Mesenchymal stem cell (in vitro differentiated cells and primary cell): Measurements from ENCODE around the gene FAM24B.
"Not testable (repeated sequence)": the region's sequence is repeated elsewhere in the genome, so short reads cannot be mapped to it uniquely, and the experiment has no call there.

Experiments
- DNase-seq: peaks from one replicate; pipeline ENCODE4 v3.0.0-alpha.2; 2013
- H2AFZ ChIP-seq: one replicate; pipeline ENCODE4 v1.6.1; 2013; ENCODE audit warnings: low read depth, mild to moderate bottlenecking, control low read depth, inconsistent platforms, low read length, moderate library complexity
- H2AK5ac ChIP-seq: 2 replicates; pipeline ENCODE4 v1.6.1; 2013; ENCODE audit warnings: low read length, moderate library complexity, mild to moderate bottlenecking, inconsistent platforms; ENCODE audit not compliant: severe bottlenecking
- H2BK120ac ChIP-seq: one replicate; pipeline ENCODE4 v1.6.1; 2013; ENCODE audit warnings: low read depth, mild to moderate bottlenecking, inconsistent platforms, low read length, moderate library complexity
- H2BK12ac ChIP-seq, 2 experiments: one replicate each; pipeline ENCODE4 v1.6.1; 2013; ENCODE audit warnings: inconsistent platforms in 2 of 2, low read length in 2 of 2, mild to moderate bottlenecking in 2 of 2, moderate library complexity in 2 of 2, control low read depth in 1 of 2
- H2BK15ac ChIP-seq: one replicate; pipeline ENCODE4 v1.6.1; 2013; ENCODE audit warnings: mild to moderate bottlenecking, low read depth, inconsistent platforms; ENCODE audit not compliant: poor library complexity, severe bottlenecking
- H2BK5ac ChIP-seq: 2 replicates; pipeline ENCODE4 v1.6.1; 2013; ENCODE audit warnings: low read depth, mild to moderate bottlenecking, low read length, control low read depth, inconsistent platforms; ENCODE audit not compliant: poor library complexity, severe bottlenecking
- H3K14ac ChIP-seq, 2 experiments: one replicate each; pipeline ENCODE4 v1.6.1; 2013; ENCODE audit warnings: inconsistent platforms in 2 of 2, low read length in 2 of 2, control low read depth in 1 of 2, mild to moderate bottlenecking in 1 of 2, moderate library complexity in 1 of 2
- H3K18ac ChIP-seq, 2 experiments: one replicate each; pipeline ENCODE4 v1.6.1; 2013; ENCODE audit warnings: inconsistent platforms in 2 of 2, low read length in 2 of 2, control low read depth in 1 of 2, low read depth in 1 of 2, mild to moderate bottlenecking in 1 of 2
- H3K23ac ChIP-seq, 2 experiments: one replicate each; pipeline ENCODE4 v1.6.1; 2013; ENCODE audit warnings: inconsistent platforms in 2 of 2, low read length in 2 of 2, mild to moderate bottlenecking in 2 of 2, moderate library complexity in 2 of 2, control low read depth in 1 of 2
- H3K27ac ChIP-seq: 2 replicates; pipeline ENCODE4 v1.5.1; 2013; ENCODE audit warnings: mild to moderate bottlenecking, moderate library complexity, low read length, control low read depth, inconsistent platforms; ENCODE audit not compliant: poor library complexity, severe bottlenecking
- H3K27me3 ChIP-seq, 2 experiments: 2 replicates each; pipeline versions ENCODE4 v1.6.1 to v1.7.0; 2013; ENCODE audit warnings: low read length in 2 of 2, mild to moderate bottlenecking in 2 of 2, moderate library complexity in 2 of 2, control low read depth in 1 of 2, inconsistent platforms in 1 of 2; ENCODE audit not compliant: control insufficient read depth in 1 of 2, insufficient read depth in 1 of 2
- H3K36me3 ChIP-seq, 2 experiments: 2 replicates each; pipeline versions ENCODE4 v1.6.1 to v1.7.0; 2013; ENCODE audit warnings: low read length in 2 of 2, control low read depth in 1 of 2, inconsistent platforms in 1 of 2, low read depth in 1 of 2, mild to moderate bottlenecking in 1 of 2; ENCODE audit not compliant: insufficient read depth in 2 of 2, control insufficient read depth in 1 of 2
- H3K4ac ChIP-seq, 2 experiments: one replicate each; pipeline ENCODE4 v1.6.1; 2013; ENCODE audit warnings: inconsistent platforms in 2 of 2, low read length in 2 of 2, mild to moderate bottlenecking in 2 of 2, moderate library complexity in 2 of 2, control low read depth in 1 of 2, low read depth in 1 of 2
- H3K4me1 ChIP-seq: 2 replicates; pipeline ENCODE4 v1.6.1; 2013; ENCODE audit warnings: low read depth, low read length, control low read depth; ENCODE audit not compliant: control insufficient read depth, insufficient read depth
- H3K4me2 ChIP-seq: 2 replicates; pipeline ENCODE4 v1.6.1; 2013; ENCODE audit warnings: low read length, mild to moderate bottlenecking, inconsistent platforms; ENCODE audit not compliant: poor library complexity, severe bottlenecking
- H3K4me3 ChIP-seq, 2 experiments: 2 replicates each; pipeline versions ENCODE4 v1.5.1 to v1.7.0; 2013; ENCODE audit warnings: low read length in 2 of 2, mild to moderate bottlenecking in 2 of 2, control low read depth in 1 of 2, low read depth in 1 of 2; ENCODE audit not compliant: insufficient read depth in 1 of 2
- H3K79me1 ChIP-seq: replicated peaks from 2 replicates; pipeline ENCODE4 v1.6.1; 2013; ENCODE audit warnings: mild to moderate bottlenecking, control low read depth, low read length, inconsistent platforms; ENCODE audit not compliant: poor library complexity, severe bottlenecking
- H3K9ac ChIP-seq: 2 replicates; pipeline ENCODE4 v1.7.0; 2013; ENCODE audit warnings: mild to moderate bottlenecking, low read length, moderate library complexity
- H3K9me3 ChIP-seq: 2 replicates; pipeline ENCODE4 v1.7.0; 2013; ENCODE audit warnings: mild to moderate bottlenecking, low read length; ENCODE audit not compliant: control insufficient read depth
- H4K8ac ChIP-seq: one replicate; pipeline ENCODE4 v1.6.1; 2013; ENCODE audit warnings: inconsistent platforms, mild to moderate bottlenecking, low read length, moderate library complexity
- H4K91ac ChIP-seq: one replicate; pipeline ENCODE4 v1.6.1; 2013; ENCODE audit warnings: mild to moderate bottlenecking, low read length, inconsistent platforms
- WGBS: methylation state at CpG from one replicate; pipeline ENCODE4 v1.1.7; 2013; ENCODE audit warnings: mixed read lengths; 5-methylcytosine and 5-hydroxymethylcytosine counted together

Gene FAM24B

GRCh38 chr10:122871947-122872346, 7.4 kb downstream of the FAM24B start:
- H2AFZ ChIP-seq, H3K9me3 ChIP-seq, H3K4me2 ChIP-seq, H2AK5ac ChIP-seq, H3K4me3 ChIP-seq, H4K91ac ChIP-seq, H3K23ac ChIP-seq, DNase-seq, H2BK12ac ChIP-seq, H3K4me1 ChIP-seq, H3K9ac ChIP-seq, H4K8ac ChIP-seq, H3K14ac ChIP-seq, H3K27me3 ChIP-seq, H3K36me3 ChIP-seq, H3K27ac ChIP-seq, H2BK15ac ChIP-seq, H2BK120ac ChIP-seq, H2BK5ac ChIP-seq, H3K79me1 ChIP-seq, H3K4ac ChIP-seq, H3K18ac ChIP-seq: not testable (repeated sequence)
- 86% methylated on average over 1 of the region's 2 CpGs for WGBS

GRCh38 chr10:122868768-122869167, 10.6 kb downstream of the FAM24B start:
- not testable (repeated sequence) for H3K27me3 ChIP-seq, H2BK5ac ChIP-seq, H3K36me3 ChIP-seq, H3K4me3 ChIP-seq, H3K79me1 ChIP-seq, H3K9ac ChIP-seq, H3K18ac ChIP-seq, H4K8ac ChIP-seq, DNase-seq, H3K27ac ChIP-seq, H2BK12ac ChIP-seq, H2BK15ac ChIP-seq, H3K9me3 ChIP-seq, H3K23ac ChIP-seq, H3K4me1 ChIP-seq, H3K4me2 ChIP-seq, H4K91ac ChIP-seq, H2AK5ac ChIP-seq, H2AFZ ChIP-seq, H3K4ac ChIP-seq, H2BK120ac ChIP-seq, H3K14ac ChIP-seq
- 40% methylated on average over 1 of the region's 2 CpGs for WGBS

DNA sequence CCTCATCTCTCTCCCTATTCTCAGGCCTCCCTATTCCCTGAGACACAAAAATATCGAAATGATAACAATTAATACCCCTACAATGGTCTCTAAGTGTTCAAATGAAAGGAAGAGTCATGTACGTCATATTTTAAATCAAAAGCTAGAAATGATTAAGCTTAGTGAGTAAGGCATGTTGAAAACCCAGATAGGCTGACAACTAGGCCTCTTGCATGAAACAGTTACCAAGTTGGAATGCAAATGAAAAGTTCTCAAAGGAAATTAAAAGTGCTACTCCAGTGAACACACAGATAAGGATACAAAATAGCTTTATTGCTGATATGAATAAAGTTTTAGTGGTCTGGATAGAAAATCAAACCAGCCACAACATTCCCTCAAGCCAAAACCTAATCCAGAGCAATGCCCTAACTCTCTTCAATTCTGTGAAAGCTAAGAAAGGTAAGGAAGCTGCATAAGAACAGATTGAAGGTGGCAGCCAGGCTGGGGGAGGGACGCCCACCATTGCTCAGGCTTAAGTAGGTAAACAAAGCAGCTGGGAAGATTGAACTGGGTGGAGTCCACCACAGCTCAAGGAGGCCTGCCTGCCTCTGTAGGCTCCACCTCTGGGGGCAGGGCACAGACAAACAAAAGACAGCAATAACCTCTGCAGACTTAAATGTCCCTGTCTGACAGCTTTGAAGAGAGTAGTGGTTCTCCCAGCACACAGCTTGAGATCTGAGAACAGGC, 12.5 kb downstream of the FAM24B start:
- not testable (repeated sequence) for H3K4me2 ChIP-seq, H3K4me3 ChIP-seq, H3K23ac ChIP-seq, DNase-seq, H2BK5ac ChIP-seq, H3K27me3 ChIP-seq, H4K91ac ChIP-seq, H3K79me1 ChIP-seq, H3K4ac ChIP-seq, H2BK15ac ChIP-seq, H3K18ac ChIP-seq, H2AK5ac ChIP-seq, H2BK120ac ChIP-seq, H3K9me3 ChIP-seq, H3K36me3 ChIP-seq, H3K9ac ChIP-seq, H3K14ac ChIP-seq, H3K4me1 ChIP-seq, H4K8ac ChIP-seq, H2AFZ ChIP-seq, H2BK12ac ChIP-seq
- H3K27ac ChIP-seq = peak overlapping the region; percentile 60
- WGBS = 90% methylated on average over 2 of the region's 3 CpGs

DNA sequence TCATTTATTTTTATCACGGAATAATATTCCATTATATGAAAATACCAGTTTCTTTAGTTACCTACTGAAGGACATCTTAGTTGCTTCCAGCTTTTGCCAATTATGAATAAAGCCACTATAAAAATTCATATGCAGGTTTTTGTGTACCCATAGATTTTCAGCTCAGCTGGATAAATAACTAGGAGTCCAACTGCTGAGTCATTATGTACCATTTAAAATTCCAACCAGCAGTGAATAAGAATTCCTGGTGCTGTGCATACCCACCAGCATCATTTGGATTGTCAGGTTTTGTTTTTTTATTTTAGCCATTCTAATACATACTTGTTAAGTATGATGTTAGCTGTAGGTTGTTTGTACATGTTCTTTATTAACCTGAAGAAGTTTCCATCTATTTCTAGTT, 14.5 kb downstream of the FAM24B start:
- Histone ChIP-seq H3K27me3 (no peaks in the 10 kb centered on the region), H3K36me3 (no peaks in the 10 kb centered on the region), H3K4me3 (no peak overlapping the region), H3K9ac (no peak overlapping the region), H3K4me2 (no peak overlapping the region), H3K79me1 (no peaks in the 10 kb centered on the region), H3K9me3 (no peaks in the 10 kb centered on the region), H2AK5ac (no peak overlapping the region), H3K4ac (no peak overlapping the region), H2AFZ (no peak overlapping the region), H2BK15ac (no peak overlapping the region), H3K14ac (no peak overlapping the region), H3K27ac (no peak overlapping the region), H3K18ac (no peak overlapping the region), H4K8ac (no peak overlapping the region), H2BK120ac (no peak overlapping the region), H3K23ac (no peak overlapping the region), H4K91ac (no peak overlapping the region), H2BK5ac (no peak overlapping the region), H3K4me1 (peaks cover 2% of the 10 kb centered on the region), H2BK12ac (no peak overlapping the region)
- DNase-seq = no peak
- no CpG with 5 or more reads among the region's 1 CpG for WGBS
